Adrenal gland (tissue), 5 donors: ENCODE measurements around the gene CCDC196.

Experiments used
- CTCF ChIP-seq, 6 experiments: fragments of 450-650 bp in 4 of 6; fragments of 200-600 bp in 2 of 6; sonication (generic) in 1 of 6; IDR thresholded peaks; 1 replicate in 5 of 6; 2 replicates in 1 of 6; pipeline versions ENCODE4 v1.5.1 to v1.8.0; 2016 to 2021; ENCODE audit warnings: antibody characterized with exemption in 6 of 6, mild to moderate bottlenecking in 2 of 6, moderate library complexity in 1 of 6
- POLR2A ChIP-seq, 2 donors: fragments of 450-650 bp; IDR thresholded peaks; one replicate each; pipeline ENCODE4 v1.6.1; 2017; ENCODE audit warnings: antibody characterized with exemption in 2 of 2, mild to moderate bottlenecking in 2 of 2, moderate library complexity in 1 of 2
- donor health status: DM: no; HTN: no; CAD: no.

DNA sequence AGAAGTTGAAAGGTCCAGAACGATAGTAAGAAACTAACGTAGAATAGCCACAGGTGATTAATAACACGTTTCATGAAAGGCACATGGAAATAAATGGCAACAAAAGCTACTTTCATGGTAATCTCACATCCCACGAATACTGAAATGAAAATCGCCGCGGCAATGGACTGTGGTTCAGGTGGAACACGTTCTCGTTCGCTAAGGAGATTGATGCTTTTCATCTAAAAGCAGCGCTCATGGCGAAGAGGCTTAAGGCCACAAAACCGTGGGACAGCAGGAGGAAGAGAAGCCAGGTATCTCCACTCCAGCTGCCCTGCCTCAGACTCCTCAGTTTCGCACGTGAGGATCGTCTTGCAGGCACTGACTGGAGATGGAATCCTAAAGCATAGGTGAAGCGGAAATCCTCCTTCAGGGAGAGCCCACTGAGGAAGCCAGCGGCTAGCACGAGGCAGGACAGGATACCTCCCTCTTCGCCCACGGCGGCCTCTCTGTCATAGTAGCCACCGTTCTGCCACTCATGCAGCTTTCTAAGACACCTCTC, 21.1 kb downstream of the CCDC196 start:
- TF ChIP-seq CTCF (IDR thresholded peaks at IDR 0.05) = no peak
- no peak for TF ChIP-seq POLR2A (IDR thresholded peaks at IDR 0.05)
